NCI-H1930 (cell line): ENCODE data around the gene KCTD12.

Source experiments
- DNase-seq, 2 experiments: peaks; one replicate each; lab custom pipeline; 2025; lab: John Stamatoyannopoulos, UW

The KCTD12 gene

GRCh38 chr13:76853921-76854608 lies 32.1 kb downstream of the KCTD12 start:
- no peak for DNase-seq

GRCh38 chr13:76853481-76853880 lies 32.7 kb downstream of the KCTD12 start:
- DNase-seq = no peak

DNA sequence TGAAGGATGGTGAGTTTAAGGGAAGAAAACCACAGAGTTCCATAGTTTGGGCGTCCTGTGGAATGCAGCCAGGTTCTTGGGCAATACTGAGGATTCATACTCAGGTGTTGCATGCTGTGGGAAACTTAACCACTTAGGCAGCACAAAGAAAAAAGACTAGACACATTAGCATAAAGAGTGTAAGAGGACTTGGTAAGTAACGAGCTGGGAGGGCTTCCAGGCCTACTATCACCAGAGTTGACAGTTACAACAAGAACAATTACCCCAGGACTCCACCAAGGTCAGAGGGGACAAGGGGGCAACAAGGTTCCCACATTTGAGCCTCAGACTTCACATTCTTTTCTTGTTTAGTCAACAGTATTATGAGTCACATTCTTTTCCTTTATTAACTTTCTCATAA lies 33.2 kb downstream of the KCTD12 start:
- no peak for DNase-seq

- no peak for DNase-seq
Measured at GRCh38 chr13:76851961-76852360, 34.2 kb downstream of the KCTD12 start.

DNA sequence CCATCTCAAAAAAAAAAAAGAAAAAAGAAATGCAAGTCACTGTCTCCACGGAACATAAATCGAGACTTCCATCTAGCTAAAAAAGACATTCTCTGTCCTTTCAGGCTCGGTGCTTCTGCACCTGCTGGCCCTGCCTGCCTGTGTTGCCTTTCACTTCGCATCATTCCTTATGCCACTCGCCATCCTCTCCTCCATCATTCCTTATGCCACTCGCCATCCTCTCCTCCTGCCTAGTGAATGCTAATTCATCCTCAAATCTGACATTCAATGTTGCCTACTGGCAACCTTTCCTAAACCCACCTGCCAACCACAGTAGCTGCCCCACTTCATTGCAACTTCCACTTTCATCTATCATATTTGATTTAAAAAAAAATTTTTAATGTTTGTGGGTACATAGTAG lies 36.7 kb downstream of the KCTD12 start:
- no peak for DNase-seq

DNA sequence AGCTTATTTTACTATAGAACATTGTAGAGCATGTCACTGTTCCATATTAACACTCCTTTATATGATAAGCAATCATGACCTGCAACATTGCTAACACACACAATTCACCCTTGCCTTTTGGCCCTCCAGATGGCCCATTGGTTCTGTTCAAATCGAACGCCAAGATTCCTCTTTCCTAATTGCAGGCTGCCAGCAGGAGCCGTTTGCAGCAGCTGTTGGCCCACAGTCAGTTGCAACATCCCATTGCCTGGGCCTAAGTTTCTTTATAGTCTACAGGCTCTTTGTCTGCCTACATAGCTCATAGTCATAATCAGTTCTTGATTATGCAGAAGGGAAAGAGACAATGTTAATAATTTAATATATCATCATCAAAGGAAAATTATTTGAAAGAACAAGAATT lies 37.6 kb downstream of the KCTD12 start:
- no peak for DNase-seq

DNA sequence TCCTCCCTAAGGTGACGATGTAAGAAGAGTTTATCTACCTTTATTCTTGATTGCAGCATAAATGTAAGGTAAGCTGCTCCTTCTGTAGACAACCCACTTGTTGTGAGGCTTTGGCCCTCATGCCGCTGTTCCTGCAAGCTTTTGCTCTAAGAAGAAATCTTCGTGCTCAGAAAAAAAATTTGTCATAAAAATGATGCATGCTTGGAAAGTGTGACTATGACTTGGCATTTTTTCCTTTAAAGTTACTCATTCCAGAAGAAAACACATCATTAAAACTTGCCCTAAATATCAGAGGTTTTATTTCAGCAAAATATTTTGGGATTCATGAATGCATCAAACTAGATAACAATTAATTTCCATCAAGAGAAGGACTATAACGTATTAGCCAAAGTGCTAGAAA lies 39.8 kb downstream of the KCTD12 start:
- no peak for DNase-seq

DNA sequence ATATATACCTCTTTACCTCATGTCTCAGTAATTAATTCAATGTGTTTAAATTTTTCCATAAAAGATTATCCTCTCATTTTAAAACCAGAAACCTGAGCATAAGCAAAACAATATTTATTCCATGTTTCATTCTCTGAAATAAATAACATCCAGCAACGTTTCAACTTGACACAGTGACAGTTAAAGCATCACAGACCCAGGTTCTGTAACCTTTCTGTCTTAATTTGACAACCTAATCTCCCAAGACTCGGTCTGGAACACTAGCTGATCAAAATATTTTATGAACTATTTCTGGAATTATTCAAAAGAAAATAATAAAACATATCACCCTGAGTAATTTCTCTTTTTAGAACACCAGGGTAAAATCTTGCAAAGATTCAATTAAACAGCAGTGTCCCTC lies 40.3 kb downstream of the KCTD12 start:
- no peak for DNase-seq

DNA sequence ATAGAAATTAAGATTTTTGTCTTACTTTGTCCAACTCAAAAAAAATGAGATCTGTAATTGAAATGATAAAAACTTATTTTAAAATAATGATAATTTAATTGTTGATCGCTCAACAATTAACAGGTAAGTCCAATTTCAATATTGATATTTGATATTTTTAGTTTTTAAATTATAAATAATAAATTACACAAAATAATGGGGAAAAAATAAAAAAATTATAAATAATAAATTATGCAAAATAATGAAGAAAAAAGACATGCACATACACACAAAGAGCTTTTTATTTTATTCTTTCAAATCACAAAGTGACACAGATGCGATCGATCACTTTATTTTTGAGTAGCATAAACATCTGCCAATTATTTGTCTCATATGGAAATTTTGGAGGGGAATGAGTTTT lies 40.8 kb downstream of the KCTD12 start:
- DNase-seq = no peak

GRCh38 chr13:76837801-76838200 lies 48.4 kb downstream of the KCTD12 start:
- DNase-seq = no peak

- DNase-seq = no peak
Measured at GRCh38 chr13:76836311-76836710, 49.9 kb downstream of the KCTD12 start.

- DNase-seq = no peak
Measured at GRCh38 chr13:76833441-76833954, 52.7 kb downstream of the KCTD12 start.

- DNase-seq = peak; percentile 60 to 89
Measured at GRCh38 chr13:76832258-76832988, 53.8 kb downstream of the KCTD12 start.

DNA sequence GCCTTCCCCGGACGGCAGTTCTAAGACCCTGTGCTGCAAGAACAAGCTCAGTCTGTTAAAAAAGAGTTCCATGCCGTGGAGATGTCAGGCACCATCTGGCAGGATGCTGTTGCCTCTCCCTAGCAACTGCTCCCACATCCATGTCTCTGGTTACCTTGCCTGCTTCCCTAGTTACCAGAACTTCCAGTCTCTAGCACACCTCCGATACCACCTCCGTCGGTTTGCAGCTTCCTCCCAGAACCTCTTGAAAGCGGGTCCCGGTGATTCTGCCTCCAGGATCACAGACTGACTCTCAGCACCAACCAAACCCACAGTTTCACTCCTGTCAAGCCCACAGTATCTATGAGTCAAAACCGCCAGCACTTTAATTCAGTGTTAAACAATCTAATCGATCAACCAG lies 55.4 kb downstream of the KCTD12 start:
- DNase-seq = no peak
